CD1c-positive myeloid dendritic cell (primary cell): ENCODE results near the gene KAT5.
A peak's percentile ranks its signal among the peaks of the same experiment; 100 is the strongest.
"Not testable (repeated sequence)": the region's sequence is repeated elsewhere in the genome, so short reads cannot be mapped to it uniquely, and the experiment has no call there.

ENCODE experiments used
- DNase-seq: peaks from one replicate; pipeline ENCODE4 v3.0.0-alpha.2; 2016; ENCODE audit errors: extremely low spot score

Gene KAT5

DNA sequence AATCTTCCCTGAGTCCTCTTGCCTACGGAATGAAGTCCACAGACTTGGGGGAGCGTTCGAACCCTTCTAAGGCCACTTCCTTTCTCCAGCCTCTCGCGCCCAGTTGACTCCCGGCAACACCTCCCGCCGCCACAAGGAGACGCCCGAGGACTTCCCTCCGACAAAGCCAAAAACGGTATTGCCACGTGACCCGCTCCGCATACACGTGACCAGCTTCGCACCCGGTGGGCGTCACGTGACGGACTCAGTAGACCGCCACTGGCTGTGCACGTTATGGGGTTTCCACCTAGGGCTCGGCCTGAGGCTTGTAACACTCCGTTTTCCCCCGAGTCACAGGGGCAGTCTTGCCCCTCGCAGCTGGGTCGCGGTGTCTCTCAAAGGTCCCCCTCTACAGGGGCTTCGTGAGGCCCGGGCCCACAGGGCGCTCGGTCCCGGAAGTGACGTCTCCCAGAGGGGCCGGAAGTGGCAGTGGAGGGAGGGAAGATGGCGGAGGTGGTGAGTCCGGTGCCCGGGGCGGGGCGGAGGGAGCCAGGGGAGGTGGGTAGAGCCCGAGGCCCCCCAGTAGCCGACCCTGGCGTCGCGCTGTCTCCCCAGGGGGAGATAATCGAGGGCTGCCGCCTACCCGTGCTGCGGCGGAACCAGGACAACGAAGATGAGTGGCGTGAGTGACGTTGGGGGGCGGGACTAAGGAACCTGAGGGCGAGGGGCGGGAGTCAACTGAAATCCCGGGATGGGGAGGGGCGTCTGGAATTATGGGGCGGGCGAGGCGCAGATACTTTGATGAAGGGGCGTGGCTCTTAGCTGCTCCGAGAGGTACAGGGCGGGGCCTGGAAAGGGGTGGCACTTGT lies at the start of gene KAT5:
KAT5 (plus strand) TSS at position 468 of the 848 bp plus-strand sequence; CDS start at position 484, 16 bp downstream.
- DNase-seq = peak; percentile 99

GRCh38 chr11:65662799-65663638 lies 49.0 kb upstream of the KAT5 start, which contains the start of gene RELA:
RELA (minus strand) TSS chr11:65662916; CDS start chr11:65662832, 84 bp downstream.
- peak; percentile 94 for DNase-seq

GRCh38 chr11:65663639-65664200 lies 48.3 kb upstream of the KAT5 start:
- DNase-seq = peak; percentile 86

GRCh38 chr11:65672180-65672860 lies 39.7 kb upstream of the KAT5 start:
- DNase-seq = no peak

- DNase-seq = no peak
Observed at GRCh38 chr11:65672982-65673381, 39.1 kb upstream of the KAT5 start.

- DNase-seq = no peak
Observed at GRCh38 chr11:65680192-65680743, 31.8 kb upstream of the KAT5 start.

DNA sequence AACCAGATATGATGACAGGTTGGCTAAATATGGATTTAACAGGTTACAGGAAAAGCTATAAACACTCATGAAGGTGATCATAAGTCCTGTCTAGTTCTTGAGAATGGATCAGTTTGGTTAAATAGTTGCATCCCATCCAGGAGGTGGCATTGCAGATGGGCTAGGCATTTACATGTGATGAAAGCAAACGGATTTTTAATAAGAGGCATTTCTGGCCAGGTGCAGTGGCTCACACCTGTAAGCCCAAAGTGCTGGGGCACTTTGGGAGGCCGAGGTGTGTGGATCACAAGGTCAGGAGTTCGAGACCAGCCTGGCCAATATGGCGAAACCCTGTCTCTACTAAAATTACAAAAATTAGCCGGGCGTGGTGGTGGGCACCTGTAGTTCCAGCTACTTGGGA lies 28.6 kb upstream of the KAT5 start:
- not testable (repeated sequence) for DNase-seq

GRCh38 chr11:65685981-65686380 lies 26.1 kb upstream of the KAT5 start:
- no peak for DNase-seq

- DNase-seq = not testable (repeated sequence)
Observed at GRCh38 chr11:65691847-65692246, 20.2 kb upstream of the KAT5 start.

GRCh38 chr11:65692367-65692766 lies 19.7 kb upstream of the KAT5 start:
- DNase-seq = no peak

- no peak for DNase-seq
Observed at GRCh38 chr11:65695459-65696241, 16.4 kb upstream of the KAT5 start.

- no peak for DNase-seq
Observed at GRCh38 chr11:65696802-65697552, 15.1 kb upstream of the KAT5 start.

GRCh38 chr11:65698205-65698604 lies 13.8 kb upstream of the KAT5 start:
- no peak for DNase-seq

- no peak for DNase-seq
Observed at GRCh38 chr11:65699306-65699705, 12.7 kb upstream of the KAT5 start.

DNA sequence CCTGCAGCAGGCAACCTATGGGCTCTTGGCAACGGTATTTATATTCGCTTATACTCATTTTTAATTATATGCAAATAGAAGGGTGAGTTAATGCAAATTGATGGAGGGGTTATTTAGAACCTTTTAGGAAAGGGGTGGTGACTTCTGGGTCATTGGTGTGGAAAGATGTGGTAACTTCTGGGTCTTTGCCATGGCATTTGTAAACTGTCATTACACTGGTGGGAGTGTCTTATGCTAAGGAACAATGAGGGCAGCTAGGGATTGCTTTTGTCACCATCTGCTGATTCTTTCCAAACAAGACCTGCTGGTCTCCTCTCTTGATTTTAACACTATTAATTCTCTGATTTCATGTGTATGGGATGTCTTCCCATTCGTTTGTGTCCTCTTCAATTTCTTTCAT lies 11.7 kb upstream of the KAT5 start:
- peak; percentile 6 for DNase-seq

GRCh38 chr11:65701686-65702085 lies 10.4 kb upstream of the KAT5 start:
- DNase-seq = no peak

GRCh38 chr11:65703846-65704245 lies 8.2 kb upstream of the KAT5 start:
- DNase-seq = no peak

- peak; percentile 57 for DNase-seq
Observed at GRCh38 chr11:65706303-65706763, 5.7 kb upstream of the KAT5 start.

DNA sequence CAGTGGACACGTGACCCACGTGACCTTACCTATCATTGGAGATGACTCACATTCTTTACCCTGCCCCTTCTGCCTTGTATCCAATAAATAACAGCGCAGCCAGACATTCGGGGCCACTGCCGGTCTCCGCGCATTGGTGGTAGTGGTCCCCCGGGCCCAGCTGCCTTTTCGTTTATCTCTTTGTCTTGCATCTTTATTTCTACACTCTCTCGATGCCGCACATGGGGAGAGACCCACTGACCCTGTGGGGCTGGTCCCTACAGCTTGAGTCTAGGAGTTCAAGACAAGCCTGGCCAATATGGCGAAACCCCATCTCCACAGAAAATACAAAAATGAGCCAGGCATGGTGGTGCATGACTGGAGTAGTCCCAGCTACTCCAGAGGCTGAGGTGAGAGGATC lies 5.0 kb upstream of the KAT5 start:
- not testable (repeated sequence) for DNase-seq

DNA sequence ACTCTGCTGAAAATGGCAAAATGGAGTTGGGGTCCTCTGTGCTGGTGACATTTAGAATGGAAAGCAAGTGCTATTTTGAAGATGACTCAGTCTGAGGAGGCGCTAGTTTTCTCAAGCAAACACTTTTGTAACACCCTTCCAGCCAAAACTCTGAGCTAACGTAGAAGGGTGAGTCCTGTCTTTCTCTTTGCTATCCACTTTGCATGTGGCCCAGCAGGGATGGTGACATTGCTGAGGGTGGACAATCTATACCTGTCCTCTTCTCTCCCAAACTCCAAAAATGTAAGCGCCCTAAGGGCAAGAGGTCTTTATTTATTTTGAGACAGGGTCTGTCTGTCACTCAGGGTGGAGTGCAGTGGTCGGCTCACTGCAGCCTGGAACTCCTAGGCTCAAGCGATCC lies 3.6 kb upstream of the KAT5 start:
- no peak for DNase-seq
